Coronary artery (tissue), 2 donors: ENCODE data around the gene KASH5.
"Not testable (repeated sequence)": the region's sequence is repeated elsewhere in the genome, so short reads cannot be mapped to it uniquely, and the experiment has no call there.

ENCODE experiments used
- DNase-seq: peaks from one replicate; pipeline ENCODE4 v3.0.0-alpha.2; 2017; ENCODE audit warnings: low spot score
- H3K27ac ChIP-seq, 2 donors: fragments of 200-600 bp; sonication (generic); one replicate each; pipeline ENCODE4 v1.5.1; 2016 to 2019
- H3K4me3 ChIP-seq: fragments of 200-600 bp; sonication (generic); 2 replicates; pipeline ENCODE4 v1.5.1; 2016; ENCODE audit warnings: mild to moderate bottlenecking, moderate library complexity
- TF ChIP-seq, protein P1 (sequence below): fragments of 200-600 bp; sonication (generic); IDR thresholded peaks from one replicate; pipeline ENCODE4 v1.5.1; 2019; ENCODE audit warnings: antibody characterized with exemption

Gene KASH5

DNA sequence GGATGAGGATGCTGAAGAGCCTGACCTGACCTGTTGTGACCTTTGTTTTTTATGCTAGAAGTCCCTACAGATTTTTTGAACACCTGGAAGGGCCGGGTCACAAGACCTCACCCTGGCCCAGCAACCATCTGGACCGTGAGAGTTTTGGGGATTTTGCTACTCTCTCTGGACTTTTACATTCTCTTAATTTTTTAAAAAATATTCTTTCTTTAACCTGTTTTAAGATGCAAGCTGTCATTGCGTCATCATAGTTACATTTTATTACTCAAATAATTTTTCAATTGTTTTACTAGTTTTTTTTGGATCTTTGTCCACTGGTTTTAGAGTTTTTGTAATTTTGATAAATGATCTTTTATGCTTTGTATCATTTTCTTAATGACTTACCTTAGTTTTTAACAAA lies 16.9 kb upstream of the KASH5 start:
- Histone ChIP-seq H3K4me3 (no peak overlapping the region), H3K27ac (no peak overlapping the region)
- no peak for DNase-seq
- TF ChIP-seq, protein P1, sequence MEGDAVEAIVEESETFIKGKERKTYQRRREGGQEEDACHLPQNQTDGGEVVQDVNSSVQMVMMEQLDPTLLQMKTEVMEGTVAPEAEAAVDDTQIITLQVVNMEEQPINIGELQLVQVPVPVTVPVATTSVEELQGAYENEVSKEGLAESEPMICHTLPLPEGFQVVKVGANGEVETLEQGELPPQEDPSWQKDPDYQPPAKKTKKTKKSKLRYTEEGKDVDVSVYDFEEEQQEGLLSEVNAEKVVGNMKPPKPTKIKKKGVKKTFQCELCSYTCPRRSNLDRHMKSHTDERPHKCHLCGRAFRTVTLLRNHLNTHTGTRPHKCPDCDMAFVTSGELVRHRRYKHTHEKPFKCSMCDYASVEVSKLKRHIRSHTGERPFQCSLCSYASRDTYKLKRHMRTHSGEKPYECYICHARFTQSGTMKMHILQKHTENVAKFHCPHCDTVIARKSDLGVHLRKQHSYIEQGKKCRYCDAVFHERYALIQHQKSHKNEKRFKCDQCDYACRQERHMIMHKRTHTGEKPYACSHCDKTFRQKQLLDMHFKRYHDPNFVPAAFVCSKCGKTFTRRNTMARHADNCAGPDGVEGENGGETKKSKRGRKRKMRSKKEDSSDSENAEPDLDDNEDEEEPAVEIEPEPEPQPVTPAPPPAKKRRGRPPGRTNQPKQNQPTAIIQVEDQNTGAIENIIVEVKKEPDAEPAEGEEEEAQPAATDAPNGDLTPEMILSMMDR: no peak

DNA sequence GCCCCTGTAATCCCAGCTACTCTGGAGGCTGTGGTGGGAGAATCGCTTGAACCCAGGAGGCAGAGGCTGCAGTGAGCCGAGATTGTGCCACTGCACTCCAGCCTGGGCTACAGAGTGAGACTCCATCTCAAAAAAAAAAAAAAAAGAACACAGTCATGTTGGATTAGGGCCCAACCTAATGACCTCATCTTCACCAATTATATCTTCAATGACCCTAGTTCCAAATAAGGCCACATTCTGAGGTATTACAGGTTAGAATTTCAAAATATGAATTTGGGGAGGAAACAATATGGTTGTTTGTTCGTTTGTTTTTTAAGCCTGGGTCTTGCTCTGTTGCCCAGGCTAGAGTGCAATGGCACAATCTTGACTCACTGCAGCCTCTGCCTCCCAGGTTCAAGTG lies 14.9 kb upstream of the KASH5 start:
- not testable (repeated sequence) for H3K4me3 ChIP-seq, H3K27ac ChIP-seq, DNase-seq

DNA sequence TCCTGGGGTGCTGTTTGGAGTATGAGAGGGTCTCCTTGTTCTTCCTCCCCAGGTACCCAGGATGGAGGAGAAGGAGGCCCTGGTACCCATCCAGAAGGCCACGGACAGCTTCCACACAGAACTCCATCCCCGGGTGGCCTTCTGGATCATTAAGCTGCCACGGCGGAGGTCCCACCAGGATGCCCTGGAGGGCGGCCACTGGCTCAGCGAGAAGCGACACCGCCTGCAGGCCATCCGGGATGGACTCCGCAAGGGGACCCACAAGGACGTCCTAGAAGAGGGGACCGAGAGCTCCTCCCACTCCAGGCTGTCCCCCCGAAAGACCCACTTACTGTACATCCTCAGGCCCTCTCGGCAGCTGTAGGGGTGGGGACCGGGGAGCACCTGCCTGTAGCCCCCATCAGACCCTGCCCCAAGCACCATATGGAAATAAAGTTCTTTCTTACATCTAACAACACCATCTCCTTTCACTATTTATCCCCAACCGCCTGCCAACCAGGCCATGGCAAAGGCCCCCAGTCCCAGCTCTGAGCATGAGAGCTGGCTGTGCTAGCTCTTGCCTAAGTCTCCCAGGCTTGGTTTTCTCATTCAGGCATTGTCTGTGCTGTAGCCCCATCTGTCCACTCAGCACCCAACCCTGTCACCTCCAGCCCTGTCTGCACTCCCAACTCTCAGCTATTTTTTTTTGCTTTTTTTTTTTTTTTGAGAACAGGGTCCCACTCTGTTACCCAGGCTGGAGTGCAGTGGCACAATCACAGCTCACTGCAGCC lies 13.2 kb upstream of the KASH5 start:
- no peak overlapping the region for H3K27ac ChIP-seq
- no peak overlapping the region for H3K4me3 ChIP-seq
- DNase-seq: no peak
- TF ChIP-seq, protein P1: no peak

DNA sequence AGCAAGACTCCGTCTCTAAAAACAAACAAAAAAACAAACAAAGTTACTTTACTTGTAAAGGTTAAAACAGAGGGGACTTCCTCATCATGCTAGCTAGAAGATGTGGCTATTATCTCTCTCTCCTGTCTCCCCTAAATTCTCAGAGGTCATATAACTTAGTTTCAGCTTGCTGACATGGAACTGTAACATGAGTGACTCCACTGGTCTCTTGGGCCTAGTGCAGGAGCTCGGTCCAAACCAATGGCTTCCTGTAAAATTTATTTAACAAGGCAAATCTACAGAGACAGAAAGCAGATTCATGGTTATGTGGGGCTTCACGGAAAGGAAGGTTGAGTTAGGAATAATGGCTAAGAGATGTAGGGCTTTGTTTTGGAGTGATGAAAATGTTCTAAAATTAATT lies 9.5 kb upstream of the KASH5 start:
- TF ChIP-seq, protein P1: no peak
- no peak for DNase-seq

DNA sequence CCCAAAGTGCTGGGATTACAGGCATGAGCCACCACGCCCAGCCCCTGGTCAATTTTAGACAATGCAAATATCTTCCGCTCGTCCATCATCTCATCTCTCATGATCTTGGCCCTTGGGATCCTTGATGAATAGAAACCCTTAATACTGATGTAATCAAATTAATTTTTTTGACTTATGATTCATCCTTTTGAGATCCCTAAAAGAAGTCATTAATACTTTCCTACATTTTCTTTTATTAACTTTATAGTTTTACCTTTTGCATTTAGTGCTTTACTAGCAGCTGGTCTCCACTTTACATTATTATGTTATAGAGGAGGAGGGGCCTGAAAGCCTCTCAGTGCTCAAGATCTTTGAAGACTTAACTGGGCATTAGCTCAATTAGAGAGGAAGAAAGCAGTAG lies 7.7 kb upstream of the KASH5 start:
- no peak overlapping the region for H3K4me3 ChIP-seq
- H3K27ac ChIP-seq: no peak overlapping the region
- TF ChIP-seq, protein P1: no peak
- no peak for DNase-seq

More for the DNA sequence above, 9.5 kb upstream of the KASH5 start:
- no peak overlapping the region for H3K27ac ChIP-seq
- no peak overlapping the region for H3K4me3 ChIP-seq

DNA sequence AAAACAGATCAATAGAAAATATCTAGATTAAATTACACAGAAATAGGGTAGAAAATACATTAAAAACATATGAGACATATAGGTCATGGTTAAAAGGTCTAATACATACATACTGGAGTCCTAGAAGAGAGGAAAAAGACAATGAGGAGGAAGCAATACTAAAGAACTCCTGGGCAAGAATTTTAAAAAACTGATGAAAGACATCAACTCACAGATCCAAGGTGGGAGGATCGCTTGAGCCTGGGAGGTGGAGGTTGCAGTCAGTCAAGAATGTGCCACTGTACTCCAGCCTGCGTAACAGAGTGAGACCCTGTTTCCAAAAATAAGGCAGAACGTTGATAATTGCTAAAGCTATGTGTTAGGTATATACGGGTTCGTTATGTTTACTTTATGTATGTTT lies 5.4 kb upstream of the KASH5 start:
- H3K27ac ChIP-seq: no peak overlapping the region
- TF ChIP-seq, protein P1: no peak
- H3K4me3 ChIP-seq: no peak overlapping the region
- no peak for DNase-seq

DNA sequence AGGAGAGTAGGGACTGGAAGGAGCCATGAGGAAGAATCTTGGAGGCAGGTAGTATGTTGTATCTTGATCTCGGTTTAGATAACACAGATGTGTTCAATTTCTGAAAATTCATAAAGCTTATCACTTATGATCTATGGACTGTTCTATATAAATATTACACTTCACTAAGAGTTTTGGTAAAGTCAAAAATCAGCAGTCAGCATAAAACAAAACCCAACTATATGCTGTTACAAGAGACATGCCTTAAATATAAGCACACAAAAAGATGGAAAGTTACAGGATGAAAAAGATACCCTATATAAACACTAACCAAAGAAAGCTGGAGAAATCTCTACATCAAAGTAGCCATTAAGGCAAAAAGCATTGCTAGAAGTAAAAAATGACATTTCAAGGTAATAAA lies 4.5 kb upstream of the KASH5 start:
- Histone ChIP-seq H3K4me3 (no peak overlapping the region), H3K27ac (no peak overlapping the region)
- no peak for DNase-seq
- TF ChIP-seq, protein P1: no peak
